HG03159 (cell line): ENCODE data around the gene MPND.
A peak's percentile ranks its signal among the peaks of the same experiment; 100 is the strongest.

Experiments
- ATAC-seq: cut with Tn5 transposase; IDR thresholded peaks from one replicate; pipeline ENCODE4 v1.9.1; 2021; ENCODE audit warnings: mild to moderate bottlenecking, moderate library complexity; ENCODE audit not compliant: unreplicated experiment

MPND gene

GRCh38 chr19:4363571-4364304 lies 20.4 kb downstream of the MPND start:
- no peak for ATAC-seq

GRCh38 chr19:4365341-4365740 lies 22.0 kb downstream of the MPND start:
- ATAC-seq, result no peak

- ATAC-seq, result no peak
These were observed 22.7 kb downstream of the MPND start for GRCh38 chr19:4365791-4366665.

- ATAC-seq, result no peak
These were observed 23.4 kb downstream of the MPND start for GRCh38 chr19:4366666-4367335.

- ATAC-seq, result no peak
These were observed 24.0 kb downstream of the MPND start for GRCh38 chr19:4367336-4367723.

GRCh38 chr19:4367781-4368127 lies 24.4 kb downstream of the MPND start:
- no peak for ATAC-seq

- no peak for ATAC-seq
These were observed 24.9 kb downstream of the MPND start for GRCh38 chr19:4368128-4368820.

GRCh38 chr19:4369109-4369887 lies 25.9 kb downstream of the MPND start:
- ATAC-seq, result peak; percentile 47

- ATAC-seq, result no peak
These were observed 26.5 kb downstream of the MPND start for GRCh38 chr19:4369888-4370260.

- ATAC-seq, result no peak
These were observed 27.2 kb downstream of the MPND start for GRCh38 chr19:4370418-4371041.

- ATAC-seq, result no peak
These were observed 28.1 kb downstream of the MPND start for GRCh38 chr19:4371247-4372164.

- ATAC-seq, result no peak
These were observed 29.0 kb downstream of the MPND start for GRCh38 chr19:4372165-4373012.

GRCh38 chr19:4373013-4373367 lies 29.6 kb downstream of the MPND start:
- no peak for ATAC-seq

GRCh38 chr19:4373601-4374497 lies 30.5 kb downstream of the MPND start:
- ATAC-seq, result no peak

- ATAC-seq, result no peak
These were observed 31.3 kb downstream of the MPND start for GRCh38 chr19:4374498-4375163.

GRCh38 chr19:4375164-4376027 lies 32.0 kb downstream of the MPND start:
- no peak for ATAC-seq
